Smooth muscle cell (in vitro differentiated cells): Measurements from ENCODE around the gene CHSY3. TPM values are rescaled to one million over a fixed set of nuclear protein-coding genes. Genes with fewer than 3 reads are reported as not detected.

ENCODE experiments used
- DNase-seq: peaks from one replicate; lab custom pipeline; 2025; ENCODE audit not compliant: unreplicated experiment; lab: John Stamatoyannopoulos, UW
- H2AFZ ChIP-seq: fragments of 200-600 bp; sonication (generic); 2 replicates; pipeline ENCODE4 v1.6.0; 2016; ENCODE audit warnings: antibody characterized with exemption, low read depth, mild to moderate bottlenecking
- H3F3A ChIP-seq: fragments of 200-600 bp; sonication (generic); 2 replicates; pipeline ENCODE4 v1.6.0; 2017; ENCODE audit warnings: antibody characterized with exemption, low read depth
- H3K27ac ChIP-seq: fragments of 200-600 bp; sonication (generic); 2 replicates; pipeline ENCODE4 v1.5.1; 2016; ENCODE audit warnings: low read depth, mild to moderate bottlenecking
- H3K27me3 ChIP-seq: fragments of 200-600 bp; sonication (generic); 2 replicates; pipeline ENCODE4 v1.6.1; 2016; ENCODE audit warnings: low read depth, mild to moderate bottlenecking
- H3K36me3 ChIP-seq: fragments of 200-600 bp; sonication (generic); 2 replicates; pipeline ENCODE4 v1.5.1; 2016; ENCODE audit warnings: low read depth
- H3K4me1 ChIP-seq: fragments of 200-600 bp; sonication (generic); 2 replicates; pipeline ENCODE4 v1.5.1; 2016; ENCODE audit warnings: low read depth
- H3K4me2 ChIP-seq: fragments of 200-600 bp; sonication (generic); 2 replicates; pipeline ENCODE4 v1.6.0; 2016; ENCODE audit warnings: mild to moderate bottlenecking
- H3K4me3 ChIP-seq: fragments of 200-600 bp; sonication (generic); 2 replicates; pipeline ENCODE4 v1.5.1; 2016; ENCODE audit warnings: mild to moderate bottlenecking
- H3K79me2 ChIP-seq: fragments of 200-600 bp; sonication (generic); 2 replicates; pipeline ENCODE4 v1.6.0; 2016; ENCODE audit warnings: low read depth, mild to moderate bottlenecking
- H3K9ac ChIP-seq: fragments of 200-600 bp; sonication (generic); 2 replicates; pipeline ENCODE4 v1.6.0; 2016; ENCODE audit warnings: low read depth
- H3K9me3 ChIP-seq: fragments of 200-600 bp; sonication (generic); replicated peaks from 2 replicates; pipeline ENCODE4 v1.5.1; 2016; ENCODE audit warnings: low read depth
- H4K20me1 ChIP-seq: fragments of 200-600 bp; sonication (generic); 2 replicates; pipeline ENCODE4 v1.6.0; 2016; ENCODE audit warnings: low read depth
- CTCF ChIP-seq: fragments of 200-600 bp; sonication (generic); IDR thresholded peaks from 2 replicates; pipeline ENCODE4 v1.5.1; 2017; ENCODE audit warnings: borderline replicate concordance, mild to moderate bottlenecking, antibody characterized with exemption; ENCODE audit not compliant: insufficient read depth, poor library complexity, severe bottlenecking
- WGBS: methylation state at CpG from one replicate; pipeline ENCODE4 v1.1.7; 2016; ENCODE audit warnings: low lambda C conversion rate; 5-methylcytosine and 5-hydroxymethylcytosine counted together
- polyA plus RNA-seq: library from polyadenylated mRNA; unstranded; fragments of >200 nt; fragmentation: Nextera tagmentation; extraction: Ambion mirVana; gene quantifications from 2 replicates; pipeline ENCODE4 v1.2.1, GENCODE V29; 2016
- total RNA-seq: library from RNA; depleted of rRNA; stranded (reverse); fragments of >200 nt; gene quantifications from 2 replicates; pipeline ENCODE4 v1.2.3, GENCODE V29; 2014

CHSY3 gene
- total and polyA plus RNA-seq, 2 experiments from 2014 or later, result 12.7 to 15.6 TPM

- Histone ChIP-seq H3K27ac (no peak overlapping the region), H3K4me3 (no peak overlapping the region), H3K9me3 (no peaks in the 10 kb centered on the region), H3K79me2 (no peaks in the 10 kb centered on the region), H3K4me1 (no peaks in the 10 kb centered on the region), H3F3A (no peaks in the 10 kb centered on the region), H4K20me1 (no peaks in the 10 kb centered on the region), H3K36me3 (no peaks in the 10 kb centered on the region), H3K27me3 (no peaks in the 10 kb centered on the region), H3K9ac (no peak overlapping the region), H3K4me2 (no peak overlapping the region), H2AFZ (no peak overlapping the region)
- TF ChIP-seq CTCF, result no peak
- WGBS, result 89% methylated on average over 2 of the region's 2 CpGs
- no peak for DNase-seq
These were observed 61.8 kb downstream of the CHSY3 start for GRCh38 chr5:129966071-129966470.

- no peak for DNase-seq
- H3K36me3 ChIP-seq, result no peaks in the 10 kb centered on the region
- H3K4me1 ChIP-seq, result peaks cover 5% of the 10 kb centered on the region
- no peak overlapping the region for H3K4me3 ChIP-seq
- H2AFZ ChIP-seq, result no peak overlapping the region
- no peak for TF ChIP-seq CTCF
- H3K79me2 ChIP-seq, result no peaks in the 10 kb centered on the region
- H3F3A ChIP-seq, result peaks cover 9% of the 10 kb centered on the region
- H3K9ac ChIP-seq, result no peak overlapping the region
- H3K27me3 ChIP-seq, result no peaks in the 10 kb centered on the region
- H3K27ac ChIP-seq, result peak overlapping the region; percentile 63
- H4K20me1 ChIP-seq, result no peaks in the 10 kb centered on the region
- H3K9me3 ChIP-seq, result no peaks in the 10 kb centered on the region
- peak overlapping the region; percentile 47 for H3K4me2 ChIP-seq
These were observed 67.4 kb downstream of the CHSY3 start for GRCh38 chr5:129971714-129972113.

- H4K20me1 ChIP-seq, result no peaks in the 10 kb centered on the region
- peaks cover 5% of the 10 kb centered on the region for H3K4me1 ChIP-seq
- H3F3A ChIP-seq, result peaks cover 9% of the 10 kb centered on the region
- H3K9ac ChIP-seq, result no peak overlapping the region
- H3K36me3 ChIP-seq, result no peaks in the 10 kb centered on the region
- H3K9me3 ChIP-seq, result peaks cover 2% of the 10 kb centered on the region
- DNase-seq, result no peak
- no peak overlapping the region for H3K4me3 ChIP-seq
- H2AFZ ChIP-seq, result no peak overlapping the region
- peak overlapping the region; percentile 63 for H3K27ac ChIP-seq
- no peaks in the 10 kb centered on the region for H3K27me3 ChIP-seq
- no peak for TF ChIP-seq CTCF
- H3K4me2 ChIP-seq, result peak overlapping the region; percentile 47
- no peaks in the 10 kb centered on the region for H3K79me2 ChIP-seq
These were observed 68.3 kb downstream of the CHSY3 start for GRCh38 chr5:129972465-129973141.
